Body of pancreas (tissue), 4 donors: ENCODE measurements around the gene PTTG1. TPM values are rescaled to one million over a fixed set of nuclear protein-coding genes. Genes with fewer than 3 reads are reported as not detected.
A peak's percentile ranks its signal among the peaks of the same experiment; 100 is the strongest.

Experiments used
- ATAC-seq: fragments of 150-250 bp; one replicate; pipeline ENCODE4 v1.9.1; 2016
- DNase-seq, 4 donors: peaks; one replicate each; pipeline ENCODE4 v3.0.0-alpha.2; 2019
- H3K27ac ChIP-seq, 4 donors: fragments of 200-600 bp; sonication (generic); 1 replicate in 3 of 4; 2 replicates in 1 of 4; pipeline versions ENCODE4 v1.5.1 to v1.6.1; 2016 to 2019; ENCODE audit warnings: mild to moderate bottlenecking in 1 of 4, mixed read lengths in 1 of 4, moderate library complexity in 1 of 4
- H3K27me3 ChIP-seq, 2 donors: fragments of 200-600 bp; sonication (generic); one replicate each; pipeline ENCODE4 v1.6.0; 2016; ENCODE audit warnings: mild to moderate bottlenecking in 1 of 2
- H3K36me3 ChIP-seq, 2 donors: fragments of 200-600 bp; sonication (generic); replicated peaks in 1 of 2; 2 replicates each; pipeline ENCODE4 v1.5.1; 2016; ENCODE audit warnings: low read depth in 2 of 2; ENCODE audit not compliant: insufficient read depth in 1 of 2
- H3K4me1 ChIP-seq: fragments of 200-600 bp; sonication (generic); one replicate; pipeline ENCODE4 v1.6.0; 2016
- H3K4me3 ChIP-seq, 2 donors: fragments of 200-600 bp; sonication (generic); 1 replicate in 1 of 2; 2 replicates in 1 of 2; pipeline ENCODE4 v1.5.1; 2016 to 2019
- H3K9me3 ChIP-seq, 3 donors: fragments of 200-600 bp; sonication (generic); 1 replicate in 2 of 3; 2 replicates in 1 of 3; pipeline ENCODE4 v1.5.1; 2016
- POLR2A ChIP-seq, 3 donors: fragments of 450-650 bp; IDR thresholded peaks; one replicate each; pipeline ENCODE4 v1.6.1; 2016; ENCODE audit warnings: antibody characterized with exemption in 3 of 3, mild to moderate bottlenecking in 2 of 3
- WGBS, 2 donors: methylation state at CpG; one replicate each; pipeline ENCODE4 v1.1.5; 2017; 5-methylcytosine and 5-hydroxymethylcytosine counted together
- intact Hi-C: fragments of 100-400 bp; cut with DNase I; formaldehyde crosslinking; loops from one replicate; pipeline ENCODE4 v1.15.1; 2023
- total RNA-seq, 2 donors: library from RNA; depleted of rRNA; stranded (reverse); fragments of >200 nt; gene quantifications; one replicate each; pipeline ENCODE4 v1.1.0, GENCODE V29; 2016
- TF ChIP-seq, protein P1 (sequence below), 7 experiments: fragments of 450-650 bp in 4 of 7; fragments of 200-600 bp in 3 of 7; sonication (generic) in 3 of 7; IDR thresholded peaks; one replicate each; pipeline ENCODE4 v1.5.1; 2016 to 2019; ENCODE audit warnings: antibody characterized with exemption in 7 of 7

PTTG1 gene
- total RNA-seq, 2 donors from 2014 or later: 5.7 to 6.6 TPM

DNA sequence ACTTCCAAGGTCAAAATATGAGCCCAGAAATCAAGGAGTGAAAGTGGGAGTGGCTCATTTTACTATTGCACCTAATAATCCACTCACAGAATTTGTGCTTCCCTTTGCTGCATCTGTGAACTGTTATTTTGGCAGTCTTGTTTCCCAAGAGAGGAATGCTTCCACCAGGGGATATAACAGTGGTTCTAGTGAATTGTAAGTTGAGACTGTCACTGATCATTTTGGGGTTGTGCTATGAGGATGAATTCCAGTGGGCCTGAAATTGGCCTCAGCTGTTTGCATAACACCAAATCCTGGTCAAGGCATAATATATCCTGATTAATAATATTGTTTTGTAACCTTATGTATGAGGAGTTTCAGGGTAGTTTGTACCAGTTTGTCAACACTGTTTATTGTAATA is 36.2 kb upstream of the PTTG1 start:
- no peak for ATAC-seq
- intact Hi-C loops: no loop called here
- H3K27ac ChIP-seq: no peak overlapping the region
- DNase-seq: no peak
- no peaks in the 10 kb centered on the region for H3K36me3 ChIP-seq
- H3K27me3 ChIP-seq: no peaks in the 10 kb centered on the region
- TF ChIP-seq POLR2A (IDR thresholded peaks at IDR 0.05): no peak
- H3K9me3 ChIP-seq: no peaks in the 10 kb centered on the region
- H3K4me1 ChIP-seq: no peaks in the 10 kb centered on the region
- H3K4me3 ChIP-seq: no peak overlapping the region

DNA sequence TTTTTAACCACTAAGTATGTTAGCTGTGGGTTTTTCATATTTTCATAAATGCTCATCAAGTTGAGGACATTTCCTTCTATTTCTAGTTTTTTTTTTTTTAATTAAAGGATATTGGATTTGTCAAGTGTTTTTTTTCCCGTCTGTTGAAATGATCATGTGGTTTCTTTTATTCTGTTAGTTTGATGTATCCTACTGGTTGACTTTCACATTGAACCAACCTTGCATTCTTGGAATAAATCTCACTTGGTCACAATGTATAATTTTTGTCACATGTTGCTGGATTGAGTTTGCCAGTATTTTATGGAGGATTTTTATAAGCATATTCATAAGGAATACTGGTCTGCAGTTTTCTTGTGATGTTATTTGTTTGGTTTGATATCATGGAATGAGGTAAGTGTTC is 34.2 kb upstream of the PTTG1 start:
- intact Hi-C loops: no loop called here
- Histone ChIP-seq H3K4me3 (no peak overlapping the region), H3K36me3 (no peaks in the 10 kb centered on the region), H3K27ac (no peak overlapping the region), H3K9me3 (no peaks in the 10 kb centered on the region), H3K4me1 (no peaks in the 10 kb centered on the region), H3K27me3 (no peaks in the 10 kb centered on the region)
- DNase-seq (no peak), ATAC-seq (no peak)
- WGBS, 2 donors: 86 to 100% methylated on average over 1 of the region's 1 CpG
- TF ChIP-seq, protein P1, sequence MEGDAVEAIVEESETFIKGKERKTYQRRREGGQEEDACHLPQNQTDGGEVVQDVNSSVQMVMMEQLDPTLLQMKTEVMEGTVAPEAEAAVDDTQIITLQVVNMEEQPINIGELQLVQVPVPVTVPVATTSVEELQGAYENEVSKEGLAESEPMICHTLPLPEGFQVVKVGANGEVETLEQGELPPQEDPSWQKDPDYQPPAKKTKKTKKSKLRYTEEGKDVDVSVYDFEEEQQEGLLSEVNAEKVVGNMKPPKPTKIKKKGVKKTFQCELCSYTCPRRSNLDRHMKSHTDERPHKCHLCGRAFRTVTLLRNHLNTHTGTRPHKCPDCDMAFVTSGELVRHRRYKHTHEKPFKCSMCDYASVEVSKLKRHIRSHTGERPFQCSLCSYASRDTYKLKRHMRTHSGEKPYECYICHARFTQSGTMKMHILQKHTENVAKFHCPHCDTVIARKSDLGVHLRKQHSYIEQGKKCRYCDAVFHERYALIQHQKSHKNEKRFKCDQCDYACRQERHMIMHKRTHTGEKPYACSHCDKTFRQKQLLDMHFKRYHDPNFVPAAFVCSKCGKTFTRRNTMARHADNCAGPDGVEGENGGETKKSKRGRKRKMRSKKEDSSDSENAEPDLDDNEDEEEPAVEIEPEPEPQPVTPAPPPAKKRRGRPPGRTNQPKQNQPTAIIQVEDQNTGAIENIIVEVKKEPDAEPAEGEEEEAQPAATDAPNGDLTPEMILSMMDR (IDR thresholded peaks at IDR 0.05): no peak
- TF ChIP-seq POLR2A (IDR thresholded peaks at IDR 0.05): no peak

DNA sequence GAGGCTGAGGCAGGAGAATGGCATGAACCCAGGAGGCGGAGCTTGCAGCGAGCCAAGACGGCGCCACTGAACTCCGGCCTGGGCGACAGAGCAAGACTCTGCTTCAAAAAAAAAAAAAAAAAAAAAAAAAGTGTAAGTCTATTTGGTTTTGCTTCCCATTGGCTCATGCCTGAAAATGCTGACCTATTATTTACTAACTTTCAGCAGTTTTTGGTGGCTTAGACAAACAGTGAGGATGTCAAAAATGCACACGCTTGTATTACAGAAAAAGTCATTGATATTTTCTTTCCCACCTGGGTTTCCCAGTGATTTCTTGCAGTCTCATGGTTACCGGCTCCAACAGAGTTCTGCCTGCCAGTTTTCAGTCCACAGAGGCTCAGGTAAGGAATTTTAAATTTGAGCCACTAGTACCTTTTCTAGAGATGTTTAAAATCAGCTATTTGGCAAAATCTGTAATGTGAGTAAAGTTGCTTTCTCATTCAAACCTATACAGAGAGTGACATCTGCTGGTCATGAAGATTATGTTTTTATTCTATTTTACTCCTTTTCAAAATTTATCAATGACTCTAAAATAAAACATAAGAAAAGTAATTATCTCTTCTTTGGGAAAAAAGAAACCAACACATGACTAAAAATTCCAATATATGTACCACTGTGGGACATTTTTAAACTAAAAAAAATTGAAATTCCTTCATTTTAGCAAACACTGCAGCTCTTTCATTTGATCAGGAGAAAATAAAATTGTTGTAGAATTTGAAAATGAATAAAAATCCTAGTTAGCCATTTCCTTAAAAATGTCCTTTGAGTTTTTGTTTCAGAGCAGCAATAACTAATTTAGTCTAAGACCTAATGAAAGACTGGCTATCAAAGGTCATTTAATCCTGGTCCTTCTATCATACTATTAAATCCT is 30.6 kb upstream of the PTTG1 start:
- Histone ChIP-seq H3K4me1 (no peaks in the 10 kb centered on the region), H3K4me3 (no peak overlapping the region), H3K36me3 (no peaks in the 10 kb centered on the region), H3K27me3 (no peaks in the 10 kb centered on the region), H3K27ac (no peak overlapping the region), H3K9me3 (no peaks in the 10 kb centered on the region)
- ATAC-seq (no peak), DNase-seq (no peak)
- WGBS, 2 donors: 79% methylated on average over 8 of the region's 8 CpGs
- TF ChIP-seq, protein P1 (IDR thresholded peaks at IDR 0.05): peak in 6 of 7 experiments; percentile 23 to 35 (median 28)
- TF ChIP-seq POLR2A (IDR thresholded peaks at IDR 0.05): no peak
- intact Hi-C loops: no loop called here

DNA sequence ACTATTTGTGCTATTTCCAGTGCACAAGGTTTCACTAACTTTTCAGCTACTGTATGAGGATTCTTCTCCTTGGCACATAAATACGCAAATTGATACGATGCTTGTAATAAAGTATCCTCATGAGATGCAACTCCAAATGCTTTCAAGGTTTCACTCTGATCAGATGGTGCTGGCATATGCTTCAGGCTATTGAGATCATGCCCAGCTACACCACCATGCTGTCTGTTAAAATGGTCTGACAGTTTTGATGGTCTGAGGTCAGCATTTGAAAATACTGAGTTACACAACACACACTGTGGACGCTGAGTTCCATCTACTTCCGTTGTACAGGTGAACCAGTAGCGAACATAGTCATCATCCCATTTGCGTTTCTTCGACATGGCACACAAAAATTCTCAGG is 26.5 kb upstream of the PTTG1 start:
- no peak overlapping the region for H3K27ac ChIP-seq
- no peak overlapping the region for H3K4me3 ChIP-seq
- no peaks in the 10 kb centered on the region for H3K36me3 ChIP-seq
- DNase-seq (no peak), ATAC-seq (no peak)
- intact Hi-C loops: no loop called here
- 91 to 94% methylated on average over 7 of the region's 7 CpGs for WGBS, 2 donors
- H3K27me3 ChIP-seq: no peaks in the 10 kb centered on the region
- H3K9me3 ChIP-seq: no peaks in the 10 kb centered on the region
- no peak for TF ChIP-seq POLR2A (IDR thresholded peaks at IDR 0.05)
- TF ChIP-seq, protein P1 (IDR thresholded peaks at IDR 0.05): no peak
- H3K4me1 ChIP-seq: peaks cover 27% of the 10 kb centered on the region

DNA sequence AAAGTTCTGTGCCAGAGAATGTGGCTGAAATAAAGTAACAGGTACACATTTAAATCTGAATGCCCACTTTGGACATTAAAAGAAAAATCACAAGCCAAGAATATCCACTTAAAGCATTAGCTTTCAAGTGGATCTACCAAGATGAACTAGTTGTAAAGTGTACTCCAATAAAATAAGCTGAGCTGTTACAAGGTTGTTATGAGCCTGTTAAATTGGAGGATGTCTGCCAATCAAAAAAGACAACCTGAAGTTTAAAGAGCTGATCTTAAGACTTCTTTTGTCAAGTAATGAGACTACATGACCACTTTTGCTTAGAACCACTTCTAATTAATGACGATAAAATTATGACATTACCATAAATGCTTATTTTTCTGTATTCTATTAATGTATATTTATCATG is 24.2 kb upstream of the PTTG1 start:
- Histone ChIP-seq H3K27ac (no peak overlapping the region), H3K36me3 (peaks cover 0 to 9% of the 10 kb centered on the region in 2 donors), H3K9me3 (no peaks in the 10 kb centered on the region), H3K4me1 (peaks cover 33% of the 10 kb centered on the region), H3K27me3 (no peaks in the 10 kb centered on the region), H3K4me3 (no peak overlapping the region)
- TF ChIP-seq, protein P1 (IDR thresholded peaks at IDR 0.05): no peak
- no peak for TF ChIP-seq POLR2A (IDR thresholded peaks at IDR 0.05)
- ATAC-seq (no peak), DNase-seq (no peak)
- intact Hi-C loops: no loop called here
- WGBS, 2 donors: 100% methylated on average over 1 of the region's 1 CpG
